ENCODE data around the gene NBAS. TPM values are rescaled to one million over a fixed set of nuclear protein-coding genes. Genes with fewer than 3 reads are reported as not detected.

Gene NBAS
- total RNA-seq, 1 experiment from 2014 or later, result 32.5 TPM

DNA sequence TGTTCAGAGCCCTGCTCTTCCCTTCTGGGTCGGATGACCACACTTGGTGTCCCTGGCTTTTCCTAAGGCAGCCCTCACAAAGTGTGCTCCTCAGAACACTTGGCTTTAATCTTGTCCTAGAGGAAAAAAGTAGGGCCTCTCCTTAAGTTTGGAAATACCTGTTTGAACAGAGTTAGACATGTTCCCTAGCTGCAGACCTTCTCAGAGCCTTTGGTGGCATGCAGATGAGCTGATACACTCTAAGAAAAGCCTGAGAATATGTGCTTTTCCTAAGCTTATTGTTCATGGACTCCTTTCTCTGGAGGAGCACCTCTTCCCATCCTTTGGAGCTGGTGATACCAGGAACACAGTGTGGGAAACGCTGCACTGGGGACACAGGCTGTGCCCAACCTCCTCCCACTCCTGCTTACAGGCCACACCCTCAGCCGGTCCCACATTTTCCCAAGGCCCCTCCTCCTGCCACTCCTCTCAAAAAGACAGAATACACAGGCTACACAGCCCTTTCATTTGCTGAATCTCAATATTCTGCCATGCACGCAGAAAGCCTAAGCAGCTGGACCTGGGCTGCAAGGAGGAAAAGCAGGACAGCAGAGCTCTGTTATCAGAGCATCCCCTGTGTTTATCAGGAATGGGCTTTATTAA is 443.6 kb downstream of the NBAS start:
- Histone ChIP-seq H2AFZ (ENCODE audit: low read length) (no peak overlapping the region), H3K79me2 (ENCODE audit: insufficient read depth, low read length) (no peaks in the 10 kb centered on the region), H3K14ac (ENCODE audit: insufficient read depth, low read length) (no peak overlapping the region), H2BK15ac (ENCODE audit: low read depth, low read length) (no peak overlapping the region; the same call in 1 of the 2 replicates), H3K4me2 (ENCODE audit: insufficient read depth, insufficient read length, low read length) (no peak overlapping the region), H3K9me3 (ENCODE audit: control insufficient read depth, low read depth, low read length) (no peaks in the 10 kb centered on the region), H3K9ac (ENCODE audit: extremely low read depth, insufficient read length, low read length) (no peak overlapping the region), H2BK120ac (ENCODE audit: low read depth, low read length, poor library complexity, severe bottlenecking) (no peak overlapping the region), H3K56ac (ENCODE audit: insufficient read length, low read depth, low read length) (no peak overlapping the region), H3K27ac (ENCODE audit: insufficient read length, low read depth, low read length) (no peak overlapping the region), H4K8ac (replicated peaks; ENCODE audit: insufficient read length, low read depth, low read length) (no peak overlapping the region), H4K5ac (ENCODE audit: insufficient read length, low read depth, low read length) (no peak overlapping the region), H3K23me2 (ENCODE audit: insufficient read length, low read depth, low read length, poor library complexity, severe bottlenecking) (no peaks in the 10 kb centered on the region), H3K18ac (ENCODE audit: insufficient read length, low read depth, low read length) (no peak overlapping the region), H4K20me1 (ENCODE audit: control insufficient read depth, insufficient read depth, insufficient read length) (no peaks in the 10 kb centered on the region), H3K4me1 (ENCODE audit: insufficient read depth, low read length) (peaks cover 3% of the 10 kb centered on the region; the same call in 1 of the 2 replicates), H3K27me3 (ENCODE audit: insufficient read depth, low read length) (no peaks in the 10 kb centered on the region), H3T11ph (ENCODE audit: low read length) (no peak overlapping the region), H4K91ac (ENCODE audit: insufficient read length, low read depth, low read length) (no peak overlapping the region), H2BK12ac (ENCODE audit: insufficient read length, low read depth, low read length) (no peak overlapping the region), H3K23ac (ENCODE audit: insufficient read length, low read depth, low read length) (no peak overlapping the region), H3K4ac (ENCODE audit: low read depth, low read length) (no peak overlapping the region), H2BK20ac (ENCODE audit: low read depth, low read length, poor library complexity, severe bottlenecking) (no peak overlapping the region), H3K79me1 (ENCODE audit: insufficient read depth, low read depth, low read length, poor library complexity, severe bottlenecking) (no peaks in the 10 kb centered on the region), H2AK5ac (ENCODE audit: insufficient read length, low read length) (no peak overlapping the region), H2BK5ac (ENCODE audit: insufficient read length, low read length) (no peak overlapping the region)
- DNase-seq, result no peak
- Mint-ChIP-seq H3K4me1 (peaks cover 27 to 28% of the 10 kb centered on the region in 2 experiments), H3K27ac (peak overlapping the region in 1 of 3 experiments; percentile 34; a peak in 1 of 7 replicates), H3K36me3 (ENCODE audit: insufficient read depth in 1 of 3, low read depth in 3 of 3) (peaks cover 9 to 24% (median 11%) of the 10 kb centered on the region in 3 experiments), H3K27me3 (ENCODE audit: low read depth) (peaks cover 2% of the 10 kb centered on the region), H3K4me3 (no peak overlapping the region), H3K9me3 (peaks cover 20 to 21% of the 10 kb centered on the region in 2 experiments)
- no CpG with 5 or more reads among the region's 4 CpGs for WGBS (ENCODE audit: extremely low coverage, insufficient read length, low lambda C conversion rate)
- TF ChIP-seq, protein P1, sequence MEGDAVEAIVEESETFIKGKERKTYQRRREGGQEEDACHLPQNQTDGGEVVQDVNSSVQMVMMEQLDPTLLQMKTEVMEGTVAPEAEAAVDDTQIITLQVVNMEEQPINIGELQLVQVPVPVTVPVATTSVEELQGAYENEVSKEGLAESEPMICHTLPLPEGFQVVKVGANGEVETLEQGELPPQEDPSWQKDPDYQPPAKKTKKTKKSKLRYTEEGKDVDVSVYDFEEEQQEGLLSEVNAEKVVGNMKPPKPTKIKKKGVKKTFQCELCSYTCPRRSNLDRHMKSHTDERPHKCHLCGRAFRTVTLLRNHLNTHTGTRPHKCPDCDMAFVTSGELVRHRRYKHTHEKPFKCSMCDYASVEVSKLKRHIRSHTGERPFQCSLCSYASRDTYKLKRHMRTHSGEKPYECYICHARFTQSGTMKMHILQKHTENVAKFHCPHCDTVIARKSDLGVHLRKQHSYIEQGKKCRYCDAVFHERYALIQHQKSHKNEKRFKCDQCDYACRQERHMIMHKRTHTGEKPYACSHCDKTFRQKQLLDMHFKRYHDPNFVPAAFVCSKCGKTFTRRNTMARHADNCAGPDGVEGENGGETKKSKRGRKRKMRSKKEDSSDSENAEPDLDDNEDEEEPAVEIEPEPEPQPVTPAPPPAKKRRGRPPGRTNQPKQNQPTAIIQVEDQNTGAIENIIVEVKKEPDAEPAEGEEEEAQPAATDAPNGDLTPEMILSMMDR (conservative IDR thresholded peaks at IDR 0.05), result no peak

Other genes starting within 250 kb of the NBAS start
- gene DDX1, start 30.5 kb upstream of the NBAS start, total RNA-seq (2021), result 118 and 120 TPM in 2 replicates